ENCODE data around the gene MMRN1. TPM values are rescaled to one million over a fixed set of nuclear protein-coding genes. Genes with fewer than 3 reads are reported as not detected.

MMRN1 gene
- total RNA-seq, 1 donor from 2014 or later: 0.34 TPM

- Mint-ChIP-seq H3K27me3 (ENCODE audit: low read depth, unreplicated experiment) (no peaks in the 10 kb centered on the region), H3K4me1 (ENCODE audit: low read depth, unreplicated experiment) (no peaks in the 10 kb centered on the region), H3K27ac (ENCODE audit: unreplicated experiment) (no peak overlapping the region), H3K9me3 (ENCODE audit: unreplicated experiment) (no peaks in the 10 kb centered on the region), H3K4me3 (ENCODE audit: unreplicated experiment) (no peak overlapping the region), H3K36me3 (ENCODE audit: low read depth, unreplicated experiment) (no peaks in the 10 kb centered on the region)
- no peaks in the 10 kb centered on the region for H3K36me3 ChIP-seq (ENCODE audit: insufficient read depth, low read length)
- no peaks in the 10 kb centered on the region for H3K4me1 ChIP-seq (ENCODE audit: insufficient read depth, low read length)
- DNase-seq (ENCODE audit: low read depth) (no peak), FAIRE-seq (no peak)
- H3K9me3 ChIP-seq (ENCODE audit: insufficient read depth, low read depth, low read length): no peaks in the 10 kb centered on the region
- H3K9ac ChIP-seq (ENCODE audit: low read length): no peak overlapping the region
- TF ChIP-seq EZH2 (IDR thresholded peaks at IDR 0.05; ENCODE audit: insufficient read depth, low read length) (no peak), CTCF (IDR thresholded peaks at IDR 0.05; ENCODE audit: insufficient read depth, low read depth, low read length) (no peak)
- H4K20me1 ChIP-seq (ENCODE audit: insufficient read depth, low read length): no peaks in the 10 kb centered on the region
- no peak overlapping the region for H2AFZ ChIP-seq (ENCODE audit: low read depth, low read length)
- H3K79me2 ChIP-seq (ENCODE audit: insufficient read depth, low read length): no peaks in the 10 kb centered on the region
- no peaks in the 10 kb centered on the region for H3K27me3 ChIP-seq (ENCODE audit: insufficient read depth, low read length)
- H3K4me3 ChIP-seq (ENCODE audit: insufficient read depth, low read depth, low read length): no peak overlapping the region
- no peak overlapping the region for H3K27ac ChIP-seq (ENCODE audit: low read depth, low read length)
- no peak overlapping the region for H3K4me2 ChIP-seq (ENCODE audit: low read length)
Observed at GRCh38 chr4:89954906-89955695, 60.4 kb downstream of the MMRN1 start.

- H3K36me3 ChIP-seq (ENCODE audit: insufficient read depth, low read length): no peaks in the 10 kb centered on the region
- no peak overlapping the region for H2AFZ ChIP-seq (ENCODE audit: low read depth, low read length)
- Mint-ChIP-seq H3K27me3 (ENCODE audit: low read depth, unreplicated experiment) (no peaks in the 10 kb centered on the region), H3K27ac (ENCODE audit: unreplicated experiment) (no peak overlapping the region), H3K4me3 (ENCODE audit: unreplicated experiment) (no peak overlapping the region), H3K36me3 (ENCODE audit: low read depth, unreplicated experiment) (no peaks in the 10 kb centered on the region), H3K4me1 (ENCODE audit: low read depth, unreplicated experiment) (no peaks in the 10 kb centered on the region), H3K9me3 (ENCODE audit: unreplicated experiment) (no peaks in the 10 kb centered on the region)
- H3K4me2 ChIP-seq (ENCODE audit: low read length): no peak overlapping the region
- DNase-seq (ENCODE audit: low read depth) (no peak), FAIRE-seq (no peak)
- H3K79me2 ChIP-seq (ENCODE audit: insufficient read depth, low read length): no peaks in the 10 kb centered on the region
- H3K4me1 ChIP-seq (ENCODE audit: insufficient read depth, low read length): no peaks in the 10 kb centered on the region
- no peak overlapping the region for H3K27ac ChIP-seq (ENCODE audit: low read depth, low read length)
- no peak overlapping the region for H3K9ac ChIP-seq (ENCODE audit: low read length)
- no peaks in the 10 kb centered on the region for H3K27me3 ChIP-seq (ENCODE audit: insufficient read depth, low read length)
- no peaks in the 10 kb centered on the region for H3K9me3 ChIP-seq (ENCODE audit: insufficient read depth, low read depth, low read length)
- H4K20me1 ChIP-seq (ENCODE audit: insufficient read depth, low read length): no peaks in the 10 kb centered on the region
- no peak overlapping the region for H3K4me3 ChIP-seq (ENCODE audit: insufficient read depth, low read depth, low read length)
- no peak for TF ChIP-seq CTCF (IDR thresholded peaks at IDR 0.05; ENCODE audit: insufficient read depth, low read depth, low read length)
- no peak for TF ChIP-seq EZH2 (IDR thresholded peaks at IDR 0.05; ENCODE audit: insufficient read depth, low read length)
Observed at GRCh38 chr4:89957046-89957926, 62.6 kb downstream of the MMRN1 start.
